T-helper 2 cell treated with Interferon-gamma antibody and Interleukin-4, amounts not matched to agents 5 μg/mL and 100 μg/mL, for 36 hours (primary cell): ENCODE data around the gene SLC41A3.
"Not testable (repeated sequence)": the region's sequence is repeated elsewhere in the genome, so short reads cannot be mapped to it uniquely, and the experiment has no call there.

ENCODE experiments used
- DNase-seq: peaks from one replicate; pipeline ENCODE4 v3.0.0; 2021; ENCODE audit warnings: low spot score
- H3K27ac Mint-ChIP-seq: one replicate; pipeline ENCODE4 v1.8.0; 2021; ENCODE audit warnings: mild to moderate bottlenecking, mixed read lengths
- H3K27me3 Mint-ChIP-seq: one replicate; pipeline ENCODE4 v1.8.0; 2021; ENCODE audit warnings: low read depth, mixed read lengths
- H3K36me3 Mint-ChIP-seq: one replicate; pipeline ENCODE4 v1.8.0; 2021; ENCODE audit warnings: low read depth, mixed read lengths
- H3K4me1 Mint-ChIP-seq: one replicate; pipeline ENCODE4 v1.8.0; 2021; ENCODE audit warnings: low read depth, mixed read lengths
- H3K4me3 Mint-ChIP-seq: one replicate; pipeline ENCODE4 v1.8.0; 2022; ENCODE audit warnings: mild to moderate bottlenecking, moderate library complexity, mixed read lengths
- H3K9me3 Mint-ChIP-seq: one replicate; pipeline ENCODE4 v1.8.0; 2021; ENCODE audit warnings: mixed read lengths

Gene SLC41A3

DNA sequence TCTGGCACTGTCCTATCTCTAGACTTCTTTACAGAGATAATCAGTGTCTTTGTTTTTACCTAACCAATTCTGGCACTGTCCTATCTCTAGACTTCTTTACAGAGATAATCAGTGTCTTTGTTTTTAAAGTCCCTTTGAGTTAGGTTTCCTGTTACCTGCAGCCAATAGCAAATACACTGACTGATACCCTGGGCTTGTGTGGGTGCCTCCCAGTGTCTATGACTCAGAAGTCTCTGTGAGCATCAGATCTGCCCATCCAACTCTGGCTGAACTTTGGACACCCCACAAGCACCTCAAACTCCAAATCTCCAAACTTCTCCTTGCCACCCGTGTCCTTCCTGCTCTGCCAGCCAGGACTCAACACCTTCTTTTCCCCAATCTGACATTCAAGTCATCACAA is 30.4 kb downstream of the SLC41A3 start:
- H3K36me3 Mint-ChIP-seq: no peaks in the 10 kb centered on the region
- no peaks in the 10 kb centered on the region for H3K4me1 Mint-ChIP-seq
- no peak overlapping the region for H3K4me3 Mint-ChIP-seq
- no peak overlapping the region for H3K27ac Mint-ChIP-seq
- no peak for DNase-seq
- H3K9me3 Mint-ChIP-seq: no peaks in the 10 kb centered on the region
- H3K27me3 Mint-ChIP-seq: no peaks in the 10 kb centered on the region

DNA sequence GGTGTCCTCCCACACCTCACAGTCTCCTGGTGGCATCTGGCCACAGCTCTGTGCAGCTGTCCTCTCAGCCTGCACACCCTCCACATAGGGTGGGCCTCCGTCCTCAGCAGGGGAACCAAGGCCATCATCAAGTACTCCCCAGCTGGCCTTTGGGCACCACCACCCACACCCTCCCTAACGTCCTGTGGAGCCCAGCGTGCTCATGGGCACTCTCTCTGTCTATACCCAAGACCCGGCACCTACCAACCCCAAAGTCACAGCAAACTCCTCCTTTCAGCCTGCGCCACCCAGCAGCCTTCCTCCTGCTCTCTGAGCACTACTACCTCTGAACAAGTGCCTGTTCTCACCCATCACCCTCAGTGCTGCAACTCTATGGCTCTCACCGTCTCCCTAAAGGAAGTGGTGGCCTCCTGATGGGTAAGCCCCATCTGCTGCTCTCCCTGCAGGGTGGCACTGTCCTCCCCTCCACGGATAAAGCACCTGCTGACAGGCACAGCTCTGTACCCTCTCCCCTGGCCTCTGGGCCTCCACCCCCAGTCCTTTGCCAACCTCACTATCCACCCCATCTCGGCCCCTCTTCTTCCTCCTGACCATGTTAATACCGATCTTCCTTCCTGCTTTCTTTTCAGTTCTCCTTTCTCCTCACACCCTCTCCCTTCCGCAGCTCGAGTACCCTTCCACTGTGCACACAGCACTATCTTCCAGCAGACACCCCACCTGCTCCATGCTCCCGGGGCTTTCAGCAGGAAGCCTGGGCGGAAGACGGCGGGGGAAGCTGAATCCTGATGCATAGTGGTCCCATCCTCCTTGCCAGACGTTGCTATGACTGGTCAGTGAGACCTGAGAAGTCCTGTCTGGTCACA is 31.5 kb downstream of the SLC41A3 start:
- H3K27ac Mint-ChIP-seq: no peak overlapping the region
- H3K4me3 Mint-ChIP-seq: no peak overlapping the region
- H3K9me3 Mint-ChIP-seq: no peaks in the 10 kb centered on the region
- no peaks in the 10 kb centered on the region for H3K27me3 Mint-ChIP-seq
- H3K36me3 Mint-ChIP-seq: no peaks in the 10 kb centered on the region
- H3K4me1 Mint-ChIP-seq: no peaks in the 10 kb centered on the region
- DNase-seq: no peak

DNA sequence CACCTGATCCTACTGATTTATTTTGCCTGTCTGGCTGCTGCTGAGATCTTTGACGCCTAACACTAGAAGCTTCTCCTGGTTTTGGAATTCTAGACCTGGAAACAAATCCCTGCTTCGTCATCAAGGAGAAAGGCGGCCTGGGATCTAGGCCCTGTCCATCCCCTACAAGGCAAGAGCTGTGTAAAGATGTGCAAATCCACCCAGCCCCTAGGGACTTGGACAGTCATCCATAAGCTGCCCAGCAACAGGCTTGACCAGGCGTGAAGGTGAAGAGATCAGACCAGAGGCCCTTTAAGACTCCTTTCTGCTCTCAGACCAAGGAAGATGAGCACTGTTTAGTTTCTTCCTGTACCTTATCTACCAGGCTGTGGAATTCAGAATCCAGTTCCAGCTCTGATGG is 32.2 kb downstream of the SLC41A3 start:
- Mint-ChIP-seq H3K36me3 (no peaks in the 10 kb centered on the region), H3K4me3 (no peak overlapping the region), H3K27me3 (no peaks in the 10 kb centered on the region), H3K4me1 (no peaks in the 10 kb centered on the region), H3K9me3 (no peaks in the 10 kb centered on the region), H3K27ac (no peak overlapping the region)
- DNase-seq: no peak

DNA sequence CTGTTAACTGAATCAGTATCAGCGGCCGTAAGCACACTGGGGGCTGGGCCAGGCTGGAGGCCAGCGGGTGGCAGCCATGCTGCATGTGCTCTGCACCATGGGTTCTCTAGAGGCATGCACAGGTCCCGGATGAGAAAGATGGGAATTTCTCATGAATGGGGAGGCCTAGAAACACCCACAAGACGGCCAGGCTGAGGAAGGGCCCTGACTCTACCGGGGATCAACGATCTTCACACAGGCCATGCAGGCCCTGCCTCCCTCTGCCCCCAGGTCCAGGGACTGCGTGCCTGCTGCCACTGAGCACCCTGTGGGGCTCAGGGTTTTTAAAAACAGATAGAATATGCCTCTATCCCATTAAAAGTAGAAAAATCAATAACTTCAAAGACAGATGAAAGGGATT is 32.7 kb downstream of the SLC41A3 start:
- no peaks in the 10 kb centered on the region for H3K9me3 Mint-ChIP-seq
- H3K36me3 Mint-ChIP-seq: no peaks in the 10 kb centered on the region
- no peak overlapping the region for H3K27ac Mint-ChIP-seq
- H3K4me1 Mint-ChIP-seq: no peaks in the 10 kb centered on the region
- no peaks in the 10 kb centered on the region for H3K27me3 Mint-ChIP-seq
- no peak overlapping the region for H3K4me3 Mint-ChIP-seq
- DNase-seq: no peak

DNA sequence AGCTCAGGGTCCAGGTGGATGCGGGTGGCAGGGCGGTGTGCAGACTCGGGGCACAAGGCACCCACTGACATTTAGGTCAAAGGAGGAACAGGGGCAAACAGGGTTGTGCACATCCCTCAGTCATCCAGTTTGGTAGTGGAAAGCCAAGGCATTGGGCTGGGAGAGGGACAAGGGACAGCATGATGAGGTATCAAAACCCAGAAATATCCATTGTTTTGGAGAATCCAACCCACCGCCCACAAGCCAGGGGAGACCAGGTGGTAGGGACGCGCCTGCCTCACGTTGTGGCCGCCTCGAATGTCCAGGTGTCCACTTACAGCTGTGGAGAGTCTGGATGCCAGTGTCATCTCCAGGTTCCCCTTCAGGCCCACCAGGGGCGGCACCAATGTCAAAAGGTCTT is 33.3 kb downstream of the SLC41A3 start:
- Mint-ChIP-seq H3K4me3 (no peak overlapping the region), H3K36me3 (no peaks in the 10 kb centered on the region), H3K4me1 (no peaks in the 10 kb centered on the region), H3K9me3 (no peaks in the 10 kb centered on the region), H3K27ac (no peak overlapping the region), H3K27me3 (no peaks in the 10 kb centered on the region)
- no peak for DNase-seq

DNA sequence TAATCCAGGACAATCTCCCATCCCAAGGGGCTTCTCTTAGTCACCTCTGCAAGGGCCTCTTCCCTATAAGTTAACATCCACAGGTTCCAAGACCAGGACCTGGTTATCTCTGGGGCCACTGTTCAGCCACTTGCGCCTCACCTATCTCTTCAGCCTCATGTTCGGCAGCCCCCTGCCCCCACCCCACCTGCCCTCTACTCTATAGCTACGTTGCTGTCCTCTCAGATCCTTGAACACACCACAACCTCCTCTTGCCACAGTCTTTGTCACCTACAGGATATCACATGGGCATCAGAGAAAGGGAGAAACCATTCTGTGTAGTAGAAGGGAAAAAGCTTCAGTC is 33.9 kb downstream of the SLC41A3 start:
- DNase-seq: no peak
- H3K4me3 Mint-ChIP-seq: no peak overlapping the region
- H3K9me3 Mint-ChIP-seq: no peaks in the 10 kb centered on the region
- no peak overlapping the region for H3K27ac Mint-ChIP-seq
- no peaks in the 10 kb centered on the region for H3K36me3 Mint-ChIP-seq
- H3K4me1 Mint-ChIP-seq: no peaks in the 10 kb centered on the region
- H3K27me3 Mint-ChIP-seq: no peaks in the 10 kb centered on the region

DNA sequence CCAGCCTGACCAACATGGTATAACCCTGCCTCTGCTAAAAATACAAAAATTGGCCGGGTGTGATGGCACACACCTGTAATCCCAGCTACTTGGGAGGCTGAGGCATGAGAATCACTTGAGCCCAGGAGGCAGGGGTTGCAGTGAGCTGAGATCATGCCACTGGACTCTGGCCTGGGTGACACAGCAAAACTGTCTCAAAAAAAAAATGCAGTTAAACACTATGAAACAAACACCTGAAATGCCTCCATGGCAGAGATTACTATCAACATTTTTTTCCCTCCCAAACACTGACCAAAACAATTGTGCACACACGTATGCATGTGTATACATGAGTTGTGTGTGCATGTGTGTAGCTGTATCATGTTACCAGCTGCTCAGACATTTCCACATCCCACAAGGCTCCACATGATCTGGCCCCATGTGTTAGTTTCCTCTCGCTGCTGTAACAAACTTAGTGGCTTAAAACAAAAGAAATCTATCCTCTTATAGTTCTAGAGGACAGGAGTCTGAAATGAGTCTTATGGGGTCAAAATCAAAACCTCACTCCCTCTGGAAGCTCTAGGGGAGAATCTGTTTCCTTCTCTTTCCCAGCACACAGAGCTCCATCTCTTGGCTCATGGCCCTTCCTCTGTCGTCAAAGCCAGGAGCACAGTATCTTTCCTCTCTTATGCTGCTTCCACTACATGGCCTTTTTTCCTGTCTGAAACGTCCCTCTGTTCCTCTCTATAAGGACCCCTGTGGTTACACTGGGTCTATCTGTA is 34.5 kb downstream of the SLC41A3 start:
- no peaks in the 10 kb centered on the region for H3K36me3 Mint-ChIP-seq
- H3K9me3 Mint-ChIP-seq: no peaks in the 10 kb centered on the region
- H3K27me3 Mint-ChIP-seq: no peaks in the 10 kb centered on the region
- no peak for DNase-seq
- no peaks in the 10 kb centered on the region for H3K4me1 Mint-ChIP-seq
- no peak overlapping the region for H3K4me3 Mint-ChIP-seq
- no peak overlapping the region for H3K27ac Mint-ChIP-seq

DNA sequence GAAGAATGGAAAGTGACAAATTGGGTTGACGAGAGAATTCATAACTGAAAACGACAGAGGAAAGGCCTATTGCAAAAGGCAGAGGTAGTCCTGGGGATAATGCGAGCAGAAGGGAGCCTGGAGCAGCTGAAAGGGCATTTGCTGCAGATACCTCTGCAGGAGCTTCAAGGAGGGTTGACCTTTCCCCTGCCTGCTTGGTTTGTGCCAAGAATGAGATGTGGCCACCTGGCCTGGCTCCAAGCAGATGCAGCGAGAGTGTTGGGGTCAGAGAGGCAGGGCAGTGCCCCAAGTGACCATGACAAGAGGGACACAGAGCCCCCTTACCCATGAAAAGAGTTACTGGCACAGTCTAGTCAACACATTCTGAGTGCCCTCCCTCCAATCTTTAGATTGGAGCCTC is 43.5 kb downstream of the SLC41A3 start:
- no peak for DNase-seq
- H3K36me3 Mint-ChIP-seq: peaks cover 2% of the 10 kb centered on the region
- H3K4me1 Mint-ChIP-seq: peaks cover under 1% of the 10 kb centered on the region
- H3K27ac Mint-ChIP-seq: no peak overlapping the region
- H3K4me3 Mint-ChIP-seq: no peak overlapping the region
- no peaks in the 10 kb centered on the region for H3K27me3 Mint-ChIP-seq
- peaks cover 9% of the 10 kb centered on the region for H3K9me3 Mint-ChIP-seq

DNA sequence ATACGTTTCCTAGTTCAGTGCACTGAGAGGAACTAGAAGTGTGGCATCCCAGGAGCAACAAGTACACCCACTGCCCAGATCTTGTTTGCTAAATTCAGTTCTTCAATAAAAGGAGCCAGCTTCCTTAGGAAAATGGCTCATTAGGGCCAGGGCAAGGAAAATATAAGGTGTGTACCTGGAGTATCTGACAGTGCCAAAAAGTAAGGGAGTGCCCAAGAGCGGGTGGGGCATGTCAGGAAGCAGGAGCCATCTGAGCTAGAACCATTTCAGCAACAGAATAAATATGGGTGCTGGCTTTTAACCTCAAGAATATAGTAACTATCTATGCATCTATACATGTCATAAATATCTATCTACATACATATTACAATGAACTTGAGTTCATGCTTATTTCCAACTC is 44.1 kb downstream of the SLC41A3 start:
- H3K36me3 Mint-ChIP-seq: peaks cover 3% of the 10 kb centered on the region
- no peak overlapping the region for H3K4me3 Mint-ChIP-seq
- peaks cover 3% of the 10 kb centered on the region for H3K4me1 Mint-ChIP-seq

DNA sequence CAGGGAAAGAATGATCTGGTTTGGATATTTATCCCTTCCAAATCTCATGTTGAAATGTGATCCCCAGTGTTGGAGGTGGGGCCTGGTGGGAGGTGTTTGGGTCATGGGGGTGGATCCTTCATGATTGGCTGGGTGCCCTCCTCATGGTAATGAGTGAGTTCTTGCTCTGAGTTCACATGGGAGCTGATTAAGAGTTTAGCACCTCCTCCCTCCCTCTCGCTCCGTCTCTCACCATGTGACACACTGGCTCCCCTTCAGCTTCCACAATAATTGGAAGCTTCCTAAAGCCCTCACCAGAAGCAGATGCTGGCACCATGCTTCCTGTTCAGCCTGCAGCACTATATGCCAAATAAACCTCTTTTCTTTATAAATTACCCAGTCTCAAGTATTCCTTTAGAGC is 45.1 kb downstream of the SLC41A3 start:
- not testable (repeated sequence) for H3K4me1 Mint-ChIP-seq, H3K4me3 Mint-ChIP-seq, H3K9me3 Mint-ChIP-seq, H3K27me3 Mint-ChIP-seq, H3K36me3 Mint-ChIP-seq, H3K27ac Mint-ChIP-seq, DNase-seq

More for the DNA sequence above, 44.1 kb downstream of the SLC41A3 start:
- Mint-ChIP-seq H3K27ac (no peak overlapping the region), H3K27me3 (no peaks in the 10 kb centered on the region), H3K9me3 (peaks cover 9% of the 10 kb centered on the region)
- no peak for DNase-seq

DNA sequence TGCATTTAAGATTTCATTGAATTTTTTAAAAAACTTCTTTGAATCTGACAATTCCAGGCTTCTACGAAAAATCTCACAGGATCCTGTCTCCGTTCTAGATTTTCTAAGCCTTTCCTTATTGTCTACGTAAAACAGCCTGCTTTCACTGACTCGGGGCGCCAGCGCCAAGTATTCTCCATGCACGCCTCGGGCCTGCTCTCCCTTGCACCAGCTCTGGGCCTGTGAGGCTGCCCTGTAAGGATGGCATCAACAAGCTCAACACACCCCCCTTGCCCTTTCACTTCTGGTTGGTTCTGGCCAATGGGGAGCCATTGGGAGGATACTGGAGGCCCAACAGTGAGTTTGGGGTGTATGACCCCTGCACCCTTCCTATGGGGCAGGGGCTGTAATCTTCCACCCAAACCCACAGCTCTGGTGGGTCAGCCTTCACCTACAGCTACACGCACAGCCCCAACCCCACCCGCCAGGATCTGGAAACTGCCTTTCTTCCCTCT is 47.8 kb downstream of the SLC41A3 start:
- Mint-ChIP-seq H3K9me3 (no peaks in the 10 kb centered on the region), H3K27me3 (no peaks in the 10 kb centered on the region), H3K4me3 (no peak overlapping the region), H3K27ac (no peak overlapping the region), H3K36me3 (peaks cover 5% of the 10 kb centered on the region), H3K4me1 (peaks cover 9% of the 10 kb centered on the region)
- DNase-seq: no peak

DNA sequence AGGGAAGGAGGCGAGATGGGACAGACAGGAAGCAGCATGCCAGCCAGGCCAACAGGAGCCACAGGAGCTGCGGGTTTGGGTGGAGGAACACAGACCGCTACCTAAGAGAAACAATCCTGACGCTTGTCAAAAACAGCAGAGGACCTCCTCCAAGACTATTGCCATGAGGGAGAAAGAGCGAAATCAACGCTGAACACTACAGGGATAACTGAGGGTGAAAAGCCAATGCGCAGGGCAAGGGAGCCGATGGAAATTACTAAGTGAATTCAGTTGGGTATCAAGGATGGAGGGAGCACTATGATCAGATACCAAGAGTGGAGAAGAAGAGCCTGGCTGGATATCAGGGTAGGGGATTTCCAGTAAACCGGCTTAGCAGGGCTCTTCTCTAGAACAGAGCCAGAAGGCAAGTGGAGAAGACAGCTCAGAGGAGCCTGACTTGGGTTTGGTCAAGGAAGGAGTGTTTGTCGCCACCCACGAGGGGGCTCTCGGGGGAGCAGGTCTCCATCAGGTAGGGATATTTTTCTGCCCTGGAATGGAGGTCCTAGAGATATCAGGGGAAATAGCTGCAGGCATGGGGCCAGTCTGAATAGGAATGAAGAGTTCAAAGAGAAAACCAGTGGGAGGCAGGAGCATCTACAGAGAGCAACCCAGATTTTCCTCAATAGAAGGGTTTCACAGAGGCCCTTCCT is 48.4 kb downstream of the SLC41A3 start:
- no peaks in the 10 kb centered on the region for H3K9me3 Mint-ChIP-seq
- peaks cover 9% of the 10 kb centered on the region for H3K4me1 Mint-ChIP-seq
- no peak overlapping the region for H3K4me3 Mint-ChIP-seq
- H3K27ac Mint-ChIP-seq: no peak overlapping the region
- H3K27me3 Mint-ChIP-seq: no peaks in the 10 kb centered on the region
- DNase-seq: no peak
- peaks cover 5% of the 10 kb centered on the region for H3K36me3 Mint-ChIP-seq

DNA sequence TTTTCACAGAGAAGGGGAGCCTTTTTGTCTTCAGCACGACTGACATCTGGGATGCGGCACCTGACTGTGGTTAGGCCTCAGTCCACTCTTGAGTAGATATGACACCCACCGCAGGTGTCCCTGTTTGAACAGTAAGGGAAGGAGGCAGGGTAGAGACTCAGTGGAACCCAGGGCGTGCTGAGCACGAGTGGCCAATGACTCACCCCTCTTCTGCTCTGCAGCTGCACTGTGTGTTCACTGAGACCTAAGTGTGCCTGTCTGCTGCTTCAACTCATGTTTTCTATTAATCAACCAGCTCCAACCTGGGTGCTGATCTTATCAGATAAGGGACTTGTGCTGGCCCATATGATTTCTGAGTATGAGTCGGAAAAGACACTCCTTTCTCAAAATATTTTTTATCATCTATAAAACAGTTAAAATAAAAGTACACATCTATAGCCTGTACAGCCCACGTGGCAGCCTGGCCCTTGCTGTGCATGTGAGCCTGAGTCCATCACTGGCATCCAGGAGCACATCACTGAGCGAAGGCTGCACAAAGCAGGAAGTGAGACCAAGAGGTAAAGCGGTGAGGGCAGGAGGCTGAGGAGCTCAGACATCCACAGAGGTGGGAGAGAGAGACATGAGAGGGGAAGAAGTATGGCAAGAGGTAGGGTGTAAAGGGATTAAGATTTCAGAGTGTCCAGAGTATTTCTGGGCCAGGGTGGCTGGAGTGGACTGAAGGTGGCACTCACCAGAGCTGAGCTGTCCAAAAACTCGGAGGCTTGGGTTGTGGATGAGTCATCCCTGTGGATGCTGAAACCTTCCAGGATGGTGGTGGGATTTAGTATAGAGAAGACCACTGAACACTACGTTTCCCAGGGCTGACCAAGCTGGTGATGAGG is 49.2 kb downstream of the SLC41A3 start:
- Mint-ChIP-seq H3K4me3 (no peak overlapping the region), H3K27me3 (no peaks in the 10 kb centered on the region), H3K4me1 (peaks cover 9% of the 10 kb centered on the region), H3K9me3 (no peaks in the 10 kb centered on the region), H3K27ac (peak overlapping the region; percentile 68), H3K36me3 (peaks cover 5% of the 10 kb centered on the region)
- DNase-seq: no peak
